GM21619 (cell line): ENCODE data around the gene FBXO2.

Experiments
- ATAC-seq: cut with Tn5 transposase; IDR thresholded peaks from one replicate; pipeline ENCODE4 v1.9.1; 2021; ENCODE audit not compliant: unreplicated experiment

The FBXO2 gene

DNA sequence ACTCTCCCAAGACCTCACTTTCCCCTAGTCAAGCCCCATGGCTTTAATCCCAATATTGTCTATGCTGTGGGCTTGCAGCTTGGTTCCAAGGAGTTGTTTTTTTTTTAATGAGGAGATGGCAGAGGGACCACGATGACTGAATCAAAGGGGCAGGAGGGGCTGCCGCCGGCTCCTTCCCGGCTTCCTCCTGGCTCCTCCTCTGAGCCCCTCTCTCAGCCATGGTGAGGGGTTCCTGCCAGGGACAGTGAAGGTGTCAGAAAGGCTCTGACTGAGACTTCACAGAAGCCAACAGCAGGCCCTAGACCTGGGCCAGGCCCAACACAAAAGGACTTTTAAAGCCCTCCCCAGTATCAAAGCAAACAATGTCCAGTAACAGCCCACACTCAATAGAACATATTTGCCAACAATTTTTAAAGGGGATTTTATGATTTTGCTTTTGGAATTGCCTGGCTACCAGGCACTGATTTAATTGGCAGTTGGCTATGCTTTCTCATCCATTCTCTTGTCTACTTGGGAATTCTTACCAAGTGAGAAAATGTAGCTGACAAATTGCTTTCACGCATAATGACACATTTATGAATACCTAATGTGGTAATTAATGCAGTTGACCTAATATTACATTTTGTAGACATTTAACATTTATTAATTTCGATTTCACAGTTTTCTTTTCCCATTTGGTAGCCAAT is 54.2 kb downstream of the FBXO2 start:
- ATAC-seq = no peak

DNA sequence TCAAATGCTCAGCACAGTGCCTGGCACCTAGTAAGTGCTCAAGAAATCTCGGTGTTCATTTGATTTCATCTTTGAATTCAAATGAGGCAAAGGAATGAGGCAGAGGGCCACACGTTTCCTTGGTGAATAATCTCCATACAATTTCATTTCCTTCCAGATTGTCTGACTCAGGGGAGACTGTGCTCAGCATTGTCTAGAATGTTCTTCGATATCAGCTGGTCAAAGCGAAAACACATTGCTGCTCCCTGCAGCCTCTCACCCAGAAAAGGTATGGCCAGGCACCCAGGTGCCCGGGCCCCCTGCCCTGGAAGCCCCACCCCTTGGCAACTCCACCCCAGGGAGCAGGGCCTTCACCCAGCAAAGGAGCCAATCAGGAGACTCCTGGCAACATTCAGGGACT is 55.8 kb downstream of the FBXO2 start:
- no peak for ATAC-seq
